Endothelial cell of umbilical vein (primary cell): ENCODE results near the gene ANP32A. TPM values are rescaled to one million over a fixed set of nuclear protein-coding genes. Genes with fewer than 3 reads are reported as not detected.

ENCODE experiments used
- BruUV-seq: library from RNA; stranded (reverse); fragments of 400-500 nt; replicated peaks from 2 replicates; lab custom pipeline; 2021; lab: Mats Ljungman, UMichigan
- CTCF ChIA-PET: fragments of 300-600, 350-600 bp; sonication (Branson Sonifier 250); formaldehyde crosslinking; loops from one replicate; lab custom pipeline; 2021; ENCODE audit warnings: antibody characterized with exemption, inconsistent platforms; lab: Charles Lee
- POLR2A ChIA-PET: fragments of 300-600, 350-600 bp; sonication (Branson Sonifier 250); formaldehyde crosslinking; loops from one replicate; lab custom pipeline; 2021; ENCODE audit warnings: antibody characterized with exemption, inconsistent platforms; lab: Charles Lee
- DNase-seq: peaks from one replicate; pipeline ENCODE4 v3.0.0-alpha.2; 2011; ENCODE audit warnings: low read depth, low spot score
- FAIRE-seq: peaks from 2 replicates; lab custom pipeline; 2011; peaks lifted over from hg19 to GRCh38; lab: Jason Lieb, UNC
- H2AFZ ChIP-seq: 2 replicates; pipeline ENCODE4 v1.6.0; 2012; ENCODE audit warnings: low read depth, low read length, control low read depth, inconsistent platforms
- H3K27ac ChIP-seq: 2 replicates; pipeline ENCODE4 v1.5.1; 2011; ENCODE audit warnings: low read depth, mild to moderate bottlenecking, control low read depth, low read length, moderate library complexity; ENCODE audit not compliant: insufficient read depth
- H3K27me3 ChIP-seq, 2 experiments: 2 replicates each; pipeline versions ENCODE4 v1.6.0 to v1.6.1; 2011; ENCODE audit warnings: low read length in 2 of 2, mixed read lengths in 1 of 2; ENCODE audit not compliant: control insufficient read depth in 2 of 2, insufficient read depth in 2 of 2
- H3K36me3 ChIP-seq, 2 experiments: 2 replicates in 1 of 2; 3 replicates in 1 of 2; pipeline ENCODE4 v1.5.1; 2011; ENCODE audit warnings: low read length in 2 of 2, mild to moderate bottlenecking in 1 of 2, moderate library complexity in 1 of 2; ENCODE audit not compliant: control insufficient read depth in 2 of 2, insufficient read depth in 2 of 2; ENCODE audit errors: extremely low read depth in 1 of 2
- H3K4me1 ChIP-seq: 3 replicates; pipeline ENCODE4 v1.5.1; 2011; ENCODE audit warnings: mild to moderate bottlenecking, low read length; ENCODE audit not compliant: control insufficient read depth, insufficient read depth; ENCODE audit errors: extremely low read depth
- H3K4me2 ChIP-seq: 2 replicates; pipeline ENCODE4 v1.6.1; 2011; ENCODE audit warnings: low read length, control low read depth, mixed read lengths; ENCODE audit not compliant: insufficient read depth
- H3K4me3 ChIP-seq, 3 experiments: fragments of 200-600 bp in 1 of 3; sonication (generic), shearing (Covaris generic) in 1 of 3; replicated peaks in 1 of 3; 2 replicates each; pipeline ENCODE4 v1.5.1; 2011 to 2016; ENCODE audit warnings: control low read depth in 3 of 3, low read length in 3 of 3, mild to moderate bottlenecking in 2 of 3, inconsistent platforms in 1 of 3, low read depth in 1 of 3, moderate library complexity in 1 of 3; ENCODE audit not compliant: insufficient read depth in 1 of 3
- H3K79me2 ChIP-seq: 2 replicates; pipeline ENCODE4 v1.6.0; 2012; ENCODE audit warnings: low read length, inconsistent platforms; ENCODE audit not compliant: control insufficient read depth, insufficient read depth
- H3K9ac ChIP-seq: replicated peaks from 2 replicates; pipeline ENCODE3; 2011; ENCODE audit warnings: low read length, control low read depth; ENCODE audit not compliant: insufficient read depth; ENCODE audit errors: extremely low read depth
- H3K9me1 ChIP-seq: replicated peaks from 3 replicates; pipeline ENCODE4 v1.6.0; 2011; ENCODE audit warnings: mild to moderate bottlenecking, low read length; ENCODE audit not compliant: control insufficient read depth, insufficient read depth; ENCODE audit errors: extremely low read depth
- H3K9me3 ChIP-seq: replicated peaks from 2 replicates; pipeline ENCODE4 v1.5.1; 2012; ENCODE audit warnings: low read length, inconsistent platforms; ENCODE audit not compliant: control insufficient read depth, insufficient read depth
- H4K20me1 ChIP-seq: replicated peaks from 2 replicates; pipeline ENCODE3; 2011; ENCODE audit warnings: mild to moderate bottlenecking, low read length; ENCODE audit not compliant: control insufficient read depth, insufficient read depth; ENCODE audit errors: extremely low read depth
- CTCF ChIP-seq, 2 donors: IDR thresholded peaks; 1 replicate in 1 of 2; 2 replicates in 1 of 2; pipeline ENCODE4 v1.5.1; 2011; ENCODE audit warnings: low read length in 2 of 2, mild to moderate bottlenecking in 2 of 2, moderate library complexity in 2 of 2, control low read depth in 1 of 2, inconsistent platforms in 1 of 2, low read depth in 1 of 2; ENCODE audit not compliant: insufficient read depth in 1 of 2; ENCODE audit errors: extremely low read depth in 1 of 2
- EZH2 ChIP-seq: IDR thresholded peaks from 2 replicates; pipeline ENCODE4 v1.6.1; 2012; ENCODE audit warnings: borderline replicate concordance, low read depth, mild to moderate bottlenecking, moderate library complexity, low read length, inconsistent platforms; ENCODE audit not compliant: severe bottlenecking
- FOS ChIP-seq: IDR thresholded peaks from 2 replicates; pipeline ENCODE4 v1.6.1; 2011; ENCODE audit warnings: mild to moderate bottlenecking, low read length, moderate library complexity, borderline replicate concordance; ENCODE audit not compliant: insufficient read depth
- GATA2 ChIP-seq: IDR thresholded peaks from 2 replicates; pipeline ENCODE4 v1.7.0; 2011; ENCODE audit warnings: low read depth, mild to moderate bottlenecking, moderate library complexity, mixed read lengths, low read length; ENCODE audit not compliant: insufficient read length, insufficient read depth
- JUN ChIP-seq: IDR thresholded peaks from 2 replicates; pipeline ENCODE4 v1.6.1; 2011; ENCODE audit warnings: borderline replicate concordance, low read depth; ENCODE audit not compliant: insufficient read length, insufficient read depth
- MAX ChIP-seq: IDR thresholded peaks from 2 replicates; pipeline ENCODE4 v1.6.1; 2011; ENCODE audit not compliant: insufficient read depth, insufficient read length
- MYC ChIP-seq: IDR thresholded peaks from one replicate; pipeline ENCODE4 v1.6.1; 2011; ENCODE audit warnings: mild to moderate bottlenecking, low read depth, low read length
- POLR2A ChIP-seq: IDR thresholded peaks from 2 replicates; pipeline ENCODE4 v1.6.1; 2012; ENCODE audit warnings: low read depth, mild to moderate bottlenecking, control low read depth, low read length
- POLR2AphosphoS5 ChIP-seq: IDR thresholded peaks from 2 replicates; pipeline ENCODE4 v1.6.1; 2012; ENCODE audit warnings: low read depth, mild to moderate bottlenecking, control low read depth, low read length, moderate library complexity; ENCODE audit not compliant: insufficient read depth
- dilution Hi-C: fragments of 300-500 bp; cut with MboI; formaldehyde crosslinking; loops from one replicate; pipeline ENCODE4 v1.15.0; 2019; ENCODE audit warnings: low sequenced_read_pairs; ENCODE audit not compliant: extremely low pct_ligation_motif_present
- intact Hi-C: fragments of 100-400 bp; cut with micrococcal nuclease; formaldehyde crosslinking; loops from one replicate; pipeline ENCODE4 v1.10.0; 2022
- polyA plus RNA-seq, 4 experiments: library from polyadenylated mRNA; depleted of rRNA in 3 of 4; stranded (reverse) in 3 of 4; unstranded in 1 of 4; fragments of >200 nt; gene quantifications; 2 replicates each; pipeline versions ENCODE4 v1.2.1 to v1.2.3, GENCODE V29; 2011 to 2012; ENCODE audit warnings: missing spikeins in 1 of 4
- total RNA-seq: library from RNA; stranded (reverse); gene quantifications from 2 replicates; pipeline ENCODE4 v1.2.3, GENCODE V29; 2021

The ANP32A gene
- total and polyA plus RNA-seq, 2 donors (not counting 3 experiments of a cell fraction or from before 2014, with no cell fraction given), result 37.9 to 169 TPM

GRCh38 chr15:68755731-68756130, 65.0 kb downstream of the ANP32A start:
- Histone ChIP-seq H3K4me2 (no peak overlapping the region), H3K36me3 (no peaks in the 10 kb centered on the region), H3K9ac (no peak overlapping the region), H2AFZ (no peak overlapping the region), H3K27me3 (peaks cover 2 to 7% of the 10 kb centered on the region in 2 experiments), H3K9me1 (no peaks in the 10 kb centered on the region), H3K4me1 (peaks cover 19% of the 10 kb centered on the region), H3K27ac (no peak overlapping the region), H3K9me3 (no peaks in the 10 kb centered on the region), H4K20me1 (no peaks in the 10 kb centered on the region), H3K79me2 (no peaks in the 10 kb centered on the region), H3K4me3 (no peak overlapping the region)
- BruUV-seq, result no TSS peak
- POLR2A ChIA-PET, result no interaction called here
- dilution Hi-C loops, result no loop called here
- TF ChIP-seq EZH2 (no peak), FOS (no peak), JUN (no peak), MAX (no peak), POLR2AphosphoS5 (no peak), CTCF (IDR thresholded peaks at IDR 0.05; ENCODE audit: extremely low read depth in 1 of 2, insufficient read depth in 1 of 2, low read depth in 1 of 2, low read length in 2 of 2) (no peak), POLR2A (no peak), MYC (no peak), GATA2 (no peak)
- CTCF ChIA-PET, result interaction anchor here (0.8 to 1.5 kb wide), 7 partner anchors 39 to 201 kb away, joined by 3 to 7 read pairs (median 4); no protein-coding TSS in a partner anchor
- intact Hi-C loops, result loop anchor here (2.0 kb wide), 1 partner anchor 63 kb away; no protein-coding TSS in a partner anchor
- FAIRE-seq (no peak), DNase-seq (no peak)
